GM12878 (cell line): ENCODE measurements around the gene TOMM22. TPM values are rescaled to one million over a fixed set of nuclear protein-coding genes. Genes with fewer than 3 reads are reported as not detected.

Experiments used
- ASH2L ChIP-seq: fragments of 300-600, 200-600 bp; sonication (generic); IDR thresholded peaks from 2 replicates; pipeline ENCODE4 v1.6.1; 2017; ENCODE audit warnings: low read depth, mild to moderate bottlenecking, borderline replicate concordance
- CBFB ChIP-seq: IDR thresholded peaks from 2 replicates; pipeline ENCODE4 v1.6.1; 2016; ENCODE audit warnings: antibody characterized with exemption, low read depth
- CBX3 ChIP-seq: fragments of 200-600 bp; sonication (generic); IDR thresholded peaks from 2 replicates; pipeline ENCODE4 v1.6.1; 2016; ENCODE audit warnings: low read depth, borderline replicate concordance
- CHD4 ChIP-seq: fragments of 200-600 bp; sonication (generic); IDR thresholded peaks from 2 replicates; pipeline ENCODE4 v1.6.1; 2016; ENCODE audit warnings: mild to moderate bottlenecking
- CREB1 ChIP-seq: IDR thresholded peaks from 2 replicates; pipeline ENCODE4 v1.6.1; 2012; ENCODE audit warnings: low read depth, mild to moderate bottlenecking, inconsistent platforms
- EED ChIP-seq: sonication (generic); IDR thresholded peaks from 2 replicates; pipeline ENCODE4 v1.6.1; 2016; ENCODE audit warnings: antibody characterized with exemption, low read depth
- EP300 ChIP-seq, 2 experiments: fragments of 150-350 bp in 1 of 2; IDR thresholded peaks; 2 replicates each; pipeline ENCODE4 v1.6.1; 2011 to 2012; ENCODE audit warnings: low read depth in 2 of 2, low read length in 2 of 2, borderline replicate concordance in 1 of 2, improper control_type of control experiment in 1 of 2, inconsistent platforms in 1 of 2; ENCODE audit not compliant: control insufficient read depth in 1 of 2
- IKZF2 ChIP-seq, 2 experiments: fragments of 450-650 bp; IDR thresholded peaks; 2 replicates each; pipeline ENCODE4 v1.6.1; 2017; ENCODE audit warnings: mild to moderate bottlenecking in 2 of 2, moderate library complexity in 2 of 2
- IRF4 ChIP-seq: IDR thresholded peaks from 2 replicates; pipeline ENCODE4 v1.6.1; 2011; ENCODE audit warnings: low read depth, low read length
- JUNB ChIP-seq: IDR thresholded peaks from 2 replicates; pipeline ENCODE4 v1.6.1; 2016; ENCODE audit warnings: antibody characterized with exemption, mild to moderate bottlenecking
- KAT2A ChIP-seq: conservative IDR thresholded peaks from 2 replicates; pipeline ENCODE4 v1.6.1; 2011; ENCODE audit warnings: low read depth, low read length; ENCODE audit not compliant: control insufficient read depth
- LARP7 ChIP-seq: fragments of 450-650 bp; IDR thresholded peaks from 2 replicates; pipeline ENCODE4 v1.6.1; 2017; ENCODE audit warnings: mild to moderate bottlenecking
- MYB ChIP-seq: fragments of 150-350 bp; IDR thresholded peaks from 2 replicates; pipeline ENCODE4 v1.6.1; 2014; ENCODE audit warnings: mild to moderate bottlenecking, low read depth, low read length, borderline replicate concordance
- MYC ChIP-seq: IDR thresholded peaks from 2 replicates; pipeline ENCODE4 v1.6.1; 2011; ENCODE audit warnings: mild to moderate bottlenecking, low read length, moderate library complexity, inconsistent platforms; ENCODE audit not compliant: insufficient read depth, insufficient replicate concordance, insufficient read length, severe bottlenecking
- NFYB ChIP-seq: IDR thresholded peaks from 2 replicates; pipeline ENCODE4 v1.6.1; 2011; ENCODE audit warnings: low read depth, mild to moderate bottlenecking, low read length, improper control_type of control experiment, moderate library complexity; ENCODE audit not compliant: insufficient read depth
- NRF1 ChIP-seq: conservative IDR thresholded peaks from 2 replicates; pipeline ENCODE4 v1.6.1; 2011; ENCODE audit warnings: mild to moderate bottlenecking, low read depth, low read length, improper control_type of control experiment
- POLR2A ChIP-seq: IDR thresholded peaks from 2 replicates; pipeline ENCODE4 v1.6.1; 2011; ENCODE audit warnings: low read depth, mild to moderate bottlenecking, low read length
- POU2F2 ChIP-seq: IDR thresholded peaks from 3 replicates; pipeline ENCODE4 v1.6.1; 2011; ENCODE audit warnings: low read depth, mild to moderate bottlenecking, low read length, borderline replicate concordance
- SMARCA5 ChIP-seq: fragments of 450-650 bp; IDR thresholded peaks from 2 replicates; pipeline ENCODE4 v1.6.1; 2017; ENCODE audit warnings: mild to moderate bottlenecking
- SP1 ChIP-seq: IDR thresholded peaks from one replicate; pipeline ENCODE4 v1.6.1; 2011; ENCODE audit warnings: low read depth, low read length
- SUPT20H ChIP-seq: IDR thresholded peaks from 2 replicates; pipeline ENCODE4 v1.6.1; 2011; ENCODE audit warnings: low read depth, mild to moderate bottlenecking, low read length, moderate library complexity, borderline replicate concordance; ENCODE audit not compliant: control insufficient read depth
- TARDBP ChIP-seq: IDR thresholded peaks from 2 replicates; pipeline ENCODE4 v1.6.1; 2016; ENCODE audit warnings: borderline replicate concordance
- TBL1XR1 ChIP-seq: IDR thresholded peaks from 2 replicates; pipeline ENCODE4 v1.6.1; 2012; ENCODE audit warnings: low read depth, low read length, improper control_type of control experiment
- TCF12 ChIP-seq: IDR thresholded peaks from 2 replicates; pipeline ENCODE4 v1.6.1; 2011; ENCODE audit warnings: low read depth, mild to moderate bottlenecking, low read length
- TCF3 ChIP-seq: IDR thresholded peaks from 2 replicates; pipeline ENCODE4 v1.6.1; 2012; ENCODE audit warnings: low read depth, mild to moderate bottlenecking, low read length, borderline replicate concordance; ENCODE audit not compliant: insufficient read depth
- YBX1 ChIP-seq: fragments of 450-650 bp; IDR thresholded peaks from 2 replicates; pipeline ENCODE4 v1.6.1; 2016; ENCODE audit warnings: antibody characterized with exemption
- ZNF24 ChIP-seq: fragments of 450-650 bp; IDR thresholded peaks from 2 replicates; pipeline ENCODE4 v1.6.1; 2017; ENCODE audit warnings: antibody characterized with exemption, mild to moderate bottlenecking
- ZZZ3 ChIP-seq: IDR thresholded peaks from 2 replicates; pipeline ENCODE4 v1.6.1; 2011; ENCODE audit warnings: low read depth; ENCODE audit not compliant: control insufficient read depth, insufficient read length
- polyA plus RNA-seq, 11 experiments: library from polyadenylated mRNA; depleted of rRNA in 4 of 11; unstranded in 6 of 11; stranded (reverse) in 5 of 11; fragments of >200 nt; fragmentation: Nextera tagmentation in 4 of 11; fragmentation: Illumina TruSeq in 1 of 11; extraction: Ambion mirVana in 4 of 11; extraction: Trizol in 1 of 11; gene quantifications; 1 replicate in 1 of 11; 2 replicates in 10 of 11; pipeline versions ENCODE4 v1.2.1 to v1.2.3, GENCODE V29; 2011 to 2016; ENCODE audit warnings: inconsistent platforms in 2 of 11, missing spikeins in 2 of 11, low read depth in 1 of 11
- total RNA-seq, 4 experiments: library from RNA; depleted of rRNA in 3 of 4; stranded (reverse); fragments of >200 nt in 3 of 4; fragmentation: Illumina TruSeq in 1 of 4; extraction: Trizol in 1 of 4; gene quantifications; 2 replicates each; pipeline versions ENCODE4 v1.2.1 to v1.2.3, GENCODE V29; 2013 to 2021
- TF ChIP-seq, protein P1 (sequence below): fragments of 450-650 bp; IDR thresholded peaks from 2 replicates; pipeline ENCODE4 v1.6.1; 2016; ENCODE audit warnings: mild to moderate bottlenecking, moderate library complexity, borderline replicate concordance
- TF ChIP-seq, protein P2 (sequence below): IDR thresholded peaks from 2 replicates; pipeline ENCODE4 v1.6.1; 2011; ENCODE audit warnings: low read depth, mild to moderate bottlenecking, low read length, moderate library complexity, borderline replicate concordance; ENCODE audit errors: extremely low read depth

TOMM22 gene
- total and polyA plus RNA-seq, 10 of the 15 experiments (the other 5 are each of a cell fraction or from before 2014, with no cell fraction given) = 37.6 to 197 (median 94.9) TPM

DNA sequence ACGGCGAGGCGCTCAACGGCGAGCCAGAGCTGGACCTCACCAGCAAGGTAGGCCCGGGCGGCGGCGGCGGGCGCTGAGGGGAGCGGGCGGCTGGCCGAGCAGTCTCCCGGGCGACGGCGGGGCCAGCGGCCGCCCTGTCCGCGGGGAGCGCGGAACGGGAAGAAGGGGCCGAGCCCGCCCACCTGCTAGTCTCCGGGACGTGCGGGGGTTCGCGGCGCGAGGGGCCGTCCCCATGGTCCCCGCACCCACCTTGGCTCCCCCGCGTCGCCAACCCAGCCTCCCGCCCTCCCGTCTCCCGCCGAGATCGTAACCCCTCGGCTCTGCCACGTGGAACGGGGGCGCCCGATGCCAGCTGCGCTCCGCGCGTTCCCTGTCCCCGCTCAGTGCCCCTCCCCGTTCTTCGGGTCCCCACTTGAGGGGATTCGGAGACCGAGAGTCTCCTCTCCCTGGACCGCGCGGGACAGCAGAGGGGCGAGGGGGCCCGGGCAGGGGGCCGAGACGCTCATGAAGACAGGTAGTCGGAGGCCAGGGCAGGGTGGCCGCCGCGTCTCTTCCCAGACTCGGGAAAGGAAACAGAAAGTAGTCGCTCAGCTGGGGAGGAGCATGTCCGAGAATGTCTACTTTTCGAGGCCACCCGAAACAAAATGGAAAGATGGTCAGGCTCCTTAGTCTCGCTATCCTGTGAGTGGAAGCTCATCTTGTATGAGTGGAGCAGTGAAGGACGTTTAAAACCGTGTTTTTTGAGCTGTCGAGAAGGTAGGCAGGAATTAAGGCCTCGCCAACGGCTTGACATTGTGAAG lies 24.5 kb downstream of the TOMM22 start (continued):
- TF ChIP-seq SP1 (no peak), TCF3 (peak; percentile 38; the same call in 1 of the 2 replicates), ASH2L (no peak), POU2F2 (no peak), MYB (no peak), POLR2A (no peak), ZNF24 (peak; percentile 61), NFYB (no peak), CHD4 (no peak), CBFB (no peak), CREB1 (no peak), SMARCA5 (peak; percentile 94), EED (no peak), CBX3 (no peak), NRF1 (no peak), YBX1 (no peak), IRF4 (no peak), MYC (no peak), ZZZ3 (no peak), TBL1XR1 (no peak), EP300 (IDR thresholded peaks at IDR 0.05; ENCODE audit: borderline replicate concordance in 1 of 2, control insufficient read depth in 1 of 2, low read depth in 2 of 2, low read length in 2 of 2) (no peak), TARDBP (no peak), IKZF2 (IDR thresholded peaks at IDR 0.05) (0 out of 4 replicates have a peak, but pooled peaks of 1 of the 2 experiments have one; percentile 28), KAT2A (no peak), TCF12 (no peak), JUNB (no peak), SUPT20H (no peak), LARP7 (peak; percentile 98)
- TF ChIP-seq, protein P1, sequence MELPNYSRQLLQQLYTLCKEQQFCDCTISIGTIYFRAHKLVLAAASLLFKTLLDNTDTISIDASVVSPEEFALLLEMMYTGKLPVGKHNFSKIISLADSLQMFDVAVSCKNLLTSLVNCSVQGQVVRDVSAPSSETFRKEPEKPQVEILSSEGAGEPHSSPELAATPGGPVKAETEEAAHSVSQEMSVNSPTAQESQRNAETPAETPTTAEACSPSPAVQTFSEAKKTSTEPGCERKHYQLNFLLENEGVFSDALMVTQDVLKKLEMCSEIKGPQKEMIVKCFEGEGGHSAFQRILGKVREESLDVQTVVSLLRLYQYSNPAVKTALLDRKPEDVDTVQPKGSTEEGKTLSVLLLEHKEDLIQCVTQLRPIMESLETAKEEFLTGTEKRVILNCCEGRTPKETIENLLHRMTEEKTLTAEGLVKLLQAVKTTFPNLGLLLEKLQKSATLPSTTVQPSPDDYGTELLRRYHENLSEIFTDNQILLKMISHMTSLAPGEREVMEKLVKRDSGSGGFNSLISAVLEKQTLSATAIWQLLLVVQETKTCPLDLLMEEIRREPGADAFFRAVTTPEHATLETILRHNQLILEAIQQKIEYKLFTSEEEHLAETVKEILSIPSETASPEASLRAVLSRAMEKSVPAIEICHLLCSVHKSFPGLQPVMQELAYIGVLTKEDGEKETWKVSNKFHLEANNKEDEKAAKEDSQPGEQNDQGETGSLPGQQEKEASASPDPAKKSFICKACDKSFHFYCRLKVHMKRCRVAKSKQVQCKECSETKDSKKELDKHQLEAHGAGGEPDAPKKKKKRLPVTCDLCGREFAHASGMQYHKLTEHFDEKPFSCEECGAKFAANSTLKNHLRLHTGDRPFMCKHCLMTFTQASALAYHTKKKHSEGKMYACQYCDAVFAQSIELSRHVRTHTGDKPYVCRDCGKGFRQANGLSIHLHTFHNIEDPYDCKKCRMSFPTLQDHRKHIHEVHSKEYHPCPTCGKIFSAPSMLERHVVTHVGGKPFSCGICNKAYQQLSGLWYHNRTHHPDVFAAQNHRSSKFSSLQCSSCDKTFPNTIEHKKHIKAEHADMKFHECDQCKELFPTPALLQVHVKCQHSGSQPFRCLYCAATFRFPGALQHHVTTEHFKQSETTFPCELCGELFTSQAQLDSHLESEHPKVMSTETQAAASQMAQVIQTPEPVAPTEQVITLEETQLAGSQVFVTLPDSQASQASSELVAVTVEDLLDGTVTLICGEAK = no peak
- TF ChIP-seq, protein P2, sequence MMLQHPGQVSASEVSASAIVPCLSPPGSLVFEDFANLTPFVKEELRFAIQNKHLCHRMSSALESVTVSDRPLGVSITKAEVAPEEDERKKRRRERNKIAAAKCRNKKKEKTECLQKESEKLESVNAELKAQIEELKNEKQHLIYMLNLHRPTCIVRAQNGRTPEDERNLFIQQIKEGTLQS = no peak
